ENCODE measurements around the gene OR10AD1.

- TF ChIP-seq REST (IDR thresholded peaks at IDR 0.05; ENCODE audit: insufficient read depth in 1 of 2, low read depth in 2 of 2, low read length in 2 of 2) (no peak), SIN3A (IDR thresholded peaks at IDR 0.05; ENCODE audit: borderline replicate concordance, insufficient read depth, low read length) (no peak)
Measured at GRCh38 chr12:48187916-48188695, 15.0 kb downstream of the OR10AD1 start.

All from PFSK-1 (cell line).